Measurements from ENCODE around the gene NCMAP.

The NCMAP gene

GRCh38 chr1:24575905-24576587 lies 20.2 kb downstream of the NCMAP start:
- no peak for DNase-seq

GRCh38 chr1:24578846-24579245 lies 23.0 kb downstream of the NCMAP start:
- DNase-seq: no peak

- no peak for DNase-seq
These were observed 24.9 kb downstream of the NCMAP start for GRCh38 chr1:24580756-24581155.

GRCh38 chr1:24584171-24584647 lies 28.3 kb downstream of the NCMAP start:
- no peak for DNase-seq

GRCh38 chr1:24586119-24586518 lies 30.2 kb downstream of the NCMAP start:
- DNase-seq: no peak

GRCh38 chr1:24586970-24587820 lies 31.3 kb downstream of the NCMAP start:
- no peak for DNase-seq

- DNase-seq: no peak
These were observed 32.7 kb downstream of the NCMAP start for GRCh38 chr1:24588573-24588972.

GRCh38 chr1:24589200-24589599 lies 33.3 kb downstream of the NCMAP start:
- DNase-seq: no peak

GRCh38 chr1:24591781-24592180 lies 35.9 kb downstream of the NCMAP start:
- DNase-seq: no peak

GRCh38 chr1:24594328-24594598 lies 38.4 kb downstream of the NCMAP start:
- no peak for DNase-seq

GRCh38 chr1:24596401-24596880 lies 40.6 kb downstream of the NCMAP start:
- no peak for DNase-seq

- DNase-seq: no peak
These were observed 43.4 kb downstream of the NCMAP start for GRCh38 chr1:24599265-24599664.

- DNase-seq: no peak
These were observed 44.7 kb downstream of the NCMAP start for GRCh38 chr1:24600551-24600950.

GRCh38 chr1:24605534-24606295 lies 49.8 kb downstream of the NCMAP start:
- no peak for DNase-seq

- no peak for DNase-seq
These were observed 50.4 kb downstream of the NCMAP start for GRCh38 chr1:24606296-24606605.

GRCh38 chr1:24606621-24607020 lies 50.7 kb downstream of the NCMAP start:
- DNase-seq: no peak

- DNase-seq: no peak
These were observed 54.1 kb downstream of the NCMAP start for GRCh38 chr1:24609949-24610517.

- no peak for DNase-seq
These were observed 63.5 kb downstream of the NCMAP start for GRCh38 chr1:24619376-24619775.

GRCh38 chr1:24620678-24621077 lies 64.8 kb downstream of the NCMAP start:
- no peak for DNase-seq

- no peak for DNase-seq
These were observed 65.2 kb downstream of the NCMAP start for GRCh38 chr1:24621121-24621520.

GRCh38 chr1:24622218-24622617 lies 66.3 kb downstream of the NCMAP start:
- DNase-seq: no peak

GRCh38 chr1:24632832-24633175 lies 76.9 kb downstream of the NCMAP start:
- no peak for DNase-seq

- DNase-seq: peak; percentile 17
These were observed 79.4 kb downstream of the NCMAP start for GRCh38 chr1:24635195-24635843.
